DOHH2 (cell line): ENCODE measurements around the gene EXD3.

Source experiments
- H3F3A ChIP-seq: fragments of 200-600 bp; sonication (generic), shearing (Covaris generic); 2 replicates; pipeline ENCODE4 v1.6.0; 2016; ENCODE audit warnings: antibody characterized with exemption, mild to moderate bottlenecking; ENCODE audit not compliant: control insufficient read depth, insufficient read depth
- H3K27ac ChIP-seq: fragments of 200-600 bp; sonication (generic); 2 replicates; pipeline ENCODE4 v1.5.1; 2014; ENCODE audit warnings: low read depth, mild to moderate bottlenecking, low read length, moderate library complexity
- H3K27me3 ChIP-seq: fragments of 200-600 bp; sonication (generic); 2 replicates; pipeline ENCODE4 v1.6.1; 2014; ENCODE audit warnings: mild to moderate bottlenecking, low read length, mixed read lengths; ENCODE audit not compliant: control insufficient read depth
- H3K36me3 ChIP-seq: fragments of 200-600 bp; sonication (generic); 2 replicates; pipeline ENCODE4 v1.6.1; 2014; ENCODE audit warnings: mild to moderate bottlenecking, low read length, moderate library complexity, mixed read lengths; ENCODE audit not compliant: control insufficient read depth
- H3K4me1 ChIP-seq: fragments of 200-600 bp; sonication (generic); 2 replicates; pipeline ENCODE4 v1.6.1; 2014; ENCODE audit warnings: mild to moderate bottlenecking, low read length, mixed read lengths; ENCODE audit not compliant: control insufficient read depth
- H3K4me2 ChIP-seq: fragments of 200-600 bp; sonication (generic); 2 replicates; pipeline ENCODE4 v1.6.0; 2014; ENCODE audit warnings: mild to moderate bottlenecking, low read length, moderate library complexity
- H3K4me3 ChIP-seq: fragments of 200-600 bp; sonication (generic); 2 replicates; pipeline ENCODE4 v1.5.1; 2014; ENCODE audit warnings: mild to moderate bottlenecking, low read length, mixed read lengths
- H3K79me2 ChIP-seq: fragments of 200-600 bp; sonication (generic); 2 replicates; pipeline ENCODE4 v1.6.1; 2014; ENCODE audit warnings: mild to moderate bottlenecking, low read length, mixed read lengths; ENCODE audit not compliant: control insufficient read depth
- H3K9me2 ChIP-seq: fragments of 200-600 bp; sonication (generic); replicated peaks from 2 replicates; pipeline ENCODE4 v1.6.1; 2014; ENCODE audit warnings: mild to moderate bottlenecking, low read length, mixed read lengths; ENCODE audit not compliant: control insufficient read depth
- H3K9me3 ChIP-seq: fragments of 200-600 bp; sonication (generic); 2 replicates; pipeline ENCODE4 v1.6.1; 2014; ENCODE audit warnings: antibody characterized with exemption, low read length, mixed read lengths; ENCODE audit not compliant: control insufficient read depth, insufficient read depth
- H4K20me1 ChIP-seq: fragments of 200-600 bp; sonication (generic); 2 replicates; pipeline ENCODE4 v1.6.0; 2014; ENCODE audit warnings: low read depth, mild to moderate bottlenecking, antibody characterized with exemption, low read length, moderate library complexity; ENCODE audit not compliant: control insufficient read depth, insufficient read depth
- CTCF ChIP-seq: fragments of 200-600 bp; sonication (generic); IDR thresholded peaks from one replicate; pipeline ENCODE4 v1.5.1; 2014; ENCODE audit warnings: antibody characterized with exemption, mild to moderate bottlenecking, low read depth, low read length; ENCODE audit not compliant: poor library complexity, severe bottlenecking
- EZH2phosphoT487 ChIP-seq: fragments of 200-600 bp; sonication (generic); IDR thresholded peaks from 2 replicates; pipeline ENCODE4 v1.6.1; 2017; ENCODE audit warnings: borderline replicate concordance, mild to moderate bottlenecking, antibody characterized with exemption, low read length, moderate library complexity, mixed read lengths

Gene EXD3

DNA sequence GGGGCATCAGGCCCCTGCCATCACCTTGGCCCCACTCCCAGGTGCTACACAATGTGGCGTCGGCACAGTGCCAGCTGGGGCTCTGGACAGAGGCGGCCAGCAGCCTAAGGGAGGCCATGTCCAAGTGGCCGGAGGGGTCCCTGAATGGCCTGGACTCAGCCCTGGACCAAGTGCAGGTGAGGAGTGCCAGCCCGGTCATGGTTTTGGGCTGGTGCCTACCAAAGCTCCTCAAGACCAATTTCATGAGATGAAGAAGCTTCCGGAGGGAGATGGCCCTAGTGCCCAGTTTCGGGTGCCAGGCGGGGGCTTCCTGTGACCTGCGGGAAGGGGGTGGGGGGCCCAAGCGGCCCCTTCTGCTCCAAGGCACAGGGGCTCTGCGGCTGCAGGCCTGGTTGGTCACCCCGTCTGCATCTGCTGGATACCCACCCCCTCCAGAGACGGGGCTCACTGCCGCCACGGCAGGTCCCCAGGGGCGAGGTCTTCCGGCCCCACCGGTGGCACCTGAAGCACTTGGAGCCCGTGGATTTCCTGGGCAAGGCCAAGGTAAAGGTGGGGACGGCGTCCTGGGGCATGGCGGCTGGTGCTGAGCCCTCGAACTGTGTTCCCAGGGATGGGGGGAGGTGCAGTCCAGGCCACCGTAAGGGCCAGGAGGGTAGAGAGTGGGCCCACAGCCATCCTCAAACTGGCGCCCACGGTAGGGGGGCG lies 6.0 kb upstream of the EXD3 start:
- Histone ChIP-seq H3K4me3 (peak overlapping the region; percentile 73), H3K79me2 (peaks cover 8% of the 10 kb centered on the region), H3K27ac (peak overlapping the region; percentile 74), H4K20me1 (no peaks in the 10 kb centered on the region), H3F3A (peaks cover 28% of the 10 kb centered on the region), H3K9me2 (no peaks in the 10 kb centered on the region), H3K4me1 (peaks cover 77% of the 10 kb centered on the region), H3K36me3 (peaks cover 9% of the 10 kb centered on the region), H3K27me3 (no peaks in the 10 kb centered on the region), H3K4me2 (peak overlapping the region; percentile 93), H3K9me3 (no peaks in the 10 kb centered on the region)
- TF ChIP-seq EZH2phosphoT487: no peak
- no peak for TF ChIP-seq CTCF

DNA sequence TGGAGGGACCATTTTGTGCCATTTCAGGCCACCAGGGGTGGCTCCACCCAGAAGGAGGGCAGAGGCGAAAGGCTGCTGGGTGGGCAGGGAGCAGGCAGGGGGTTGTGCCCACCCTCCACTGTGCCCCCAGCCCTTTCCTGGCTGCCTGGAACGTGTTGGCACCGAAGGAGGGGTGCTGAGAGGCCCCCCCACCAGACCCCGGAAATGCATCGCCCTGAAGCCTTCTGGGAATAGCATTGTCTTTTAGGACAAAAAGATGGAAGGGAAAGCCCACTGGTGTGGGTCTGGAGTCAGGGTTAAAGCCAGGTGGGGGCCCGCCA lies 5.3 kb upstream of the EXD3 start:
- Histone ChIP-seq H3K79me2 (peaks cover 15% of the 10 kb centered on the region), H3F3A (peaks cover 28% of the 10 kb centered on the region)

DNA sequence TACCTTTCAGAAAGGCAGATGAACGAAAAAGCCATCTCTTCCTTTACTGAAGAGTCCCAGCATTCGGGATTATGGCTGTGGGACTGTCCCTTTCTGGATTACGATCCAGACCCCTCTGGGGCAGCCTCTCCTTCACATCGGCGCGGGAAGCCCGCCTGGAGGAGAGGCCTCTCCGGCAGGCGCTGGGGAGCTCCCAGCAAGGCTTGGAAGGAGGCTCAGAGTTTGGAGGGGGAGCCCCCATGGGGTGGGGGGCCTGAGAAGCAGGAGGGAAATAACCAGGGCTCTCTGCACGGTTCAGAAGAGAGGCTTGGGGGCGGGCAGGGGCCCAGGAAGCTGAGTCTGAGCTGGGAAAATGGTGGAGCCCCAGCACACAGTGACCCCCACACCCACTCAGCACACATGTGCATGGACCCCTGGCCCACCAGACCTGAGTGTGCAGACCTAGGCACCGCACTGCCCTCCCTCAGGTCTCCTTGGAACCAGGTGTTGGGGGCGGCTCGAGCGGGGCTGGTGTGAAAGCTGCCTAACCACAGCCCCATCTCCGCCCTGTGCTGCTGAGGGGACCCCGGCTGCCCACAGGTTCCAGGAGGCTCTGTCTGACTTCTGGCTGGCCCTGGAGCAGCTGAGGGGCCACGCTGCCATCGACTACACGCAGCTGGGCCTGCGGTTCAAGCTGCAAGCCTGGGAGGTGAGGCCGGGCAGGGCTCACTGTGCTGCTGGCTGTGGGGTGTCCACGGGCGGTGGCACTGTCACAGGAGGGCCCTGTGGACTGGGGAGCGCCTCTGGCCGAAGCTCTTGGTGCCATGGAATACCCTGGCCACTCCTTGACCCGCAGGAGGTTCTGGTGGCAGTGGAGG lies 4.7 kb upstream of the EXD3 start:
- Histone ChIP-seq H3K4me1 (peaks cover 80% of the 10 kb centered on the region), H3K79me2 (peaks cover 16% of the 10 kb centered on the region), H3F3A (peaks cover 28% of the 10 kb centered on the region), H3K4me3 (peak overlapping the region; percentile 35), H3K27me3 (no peaks in the 10 kb centered on the region), H4K20me1 (no peaks in the 10 kb centered on the region), H3K27ac (peak overlapping the region; percentile 69), H3K9me2 (no peaks in the 10 kb centered on the region), H3K36me3 (peaks cover 9% of the 10 kb centered on the region), H3K9me3 (no peaks in the 10 kb centered on the region), H3K4me2 (peak overlapping the region; percentile 62)
- TF ChIP-seq CTCF: peak; percentile 41
- TF ChIP-seq EZH2phosphoT487: no peak

More for the DNA sequence above, 5.3 kb upstream of the EXD3 start:
- Histone ChIP-seq H3K4me3 (peak overlapping the region; percentile 35), H3K9me2 (no peaks in the 10 kb centered on the region), H3K4me1 (peaks cover 80% of the 10 kb centered on the region), H3K36me3 (peaks cover 9% of the 10 kb centered on the region), H3K27me3 (no peaks in the 10 kb centered on the region), H4K20me1 (no peaks in the 10 kb centered on the region), H3K27ac (peak overlapping the region; percentile 69), H3K9me3 (no peaks in the 10 kb centered on the region), H3K4me2 (peak overlapping the region; percentile 62)
- TF ChIP-seq CTCF: no peak
- TF ChIP-seq EZH2phosphoT487: no peak
